BLaER1 treated with 17β-estradiol and CSF1 and Interleukin-3, amounts not matched to agents 10 nM and 100 nM (cell line): ENCODE results near the gene MLF1.
"Not testable (repeated sequence)": the region's sequence is repeated elsewhere in the genome, so short reads cannot be mapped to it uniquely, and the experiment has no call there.

Experiments used
- H3K27ac ChIP-seq, 11 experiments: shearing (Covaris generic); formaldehyde crosslinking; 2 replicates each; pipeline ENCODE4 v1.8.1; 2022
- H3K27me3 ChIP-seq, 11 experiments: shearing (Covaris generic); formaldehyde crosslinking; 2 replicates each; pipeline ENCODE4 v1.8.1; 2022
- H3K36me3 ChIP-seq, 11 experiments: shearing (Covaris generic); formaldehyde crosslinking; 2 replicates each; pipeline ENCODE4 v1.8.1; 2022
- H3K4me1 ChIP-seq, 10 experiments: shearing (Covaris generic); formaldehyde crosslinking; 2 replicates each; pipeline ENCODE4 v1.8.1; 2022
- H3K4me2 ChIP-seq, 11 experiments: shearing (Covaris generic); formaldehyde crosslinking; 2 replicates each; pipeline ENCODE4 v1.8.1; 2022
- H3K4me3 ChIP-seq, 10 experiments: shearing (Covaris generic); formaldehyde crosslinking; 2 replicates each; pipeline ENCODE4 v1.8.1; 2022
- H3K9ac ChIP-seq, 11 experiments: shearing (Covaris generic); formaldehyde crosslinking; 2 replicates each; pipeline ENCODE4 v1.8.1; 2022
- H3K9me3 ChIP-seq, 11 experiments: shearing (Covaris generic); formaldehyde crosslinking; replicated peaks in 1 of 11; 2 replicates each; pipeline ENCODE4 v1.8.1; 2022
- H4K20me1 ChIP-seq, 11 experiments: shearing (Covaris generic); formaldehyde crosslinking; 2 replicates each; pipeline ENCODE4 v1.8.1; 2022
- Cebpa-rat ChIP-seq, 11 experiments: shearing (Covaris generic); IDR thresholded peaks; 2 replicates each; pipeline ENCODE4 v1.8.1; 2022

MLF1 gene

DNA sequence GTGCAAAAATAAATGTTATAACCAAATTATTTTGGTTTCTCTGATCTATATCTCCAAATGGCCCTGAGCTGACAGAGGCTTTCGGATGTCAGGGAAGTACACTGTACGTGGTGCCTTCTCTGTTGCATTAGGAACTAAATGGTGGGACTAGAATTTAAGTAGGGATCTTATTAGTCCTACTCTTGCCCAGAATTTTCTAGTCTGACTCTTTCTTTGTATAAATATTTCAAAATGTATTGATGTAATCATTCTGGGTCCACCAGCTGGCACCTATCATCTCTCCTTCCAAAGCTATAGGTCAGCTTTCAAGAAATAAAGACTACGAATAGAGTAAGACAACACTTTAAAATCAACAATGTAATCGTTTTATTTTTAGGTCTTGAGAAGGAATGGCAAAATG is 22.3 kb upstream of the MLF1 start:
- Histone ChIP-seq H3K4me3 (no peak overlapping the region), H3K9me3 (peaks cover 5 to 11% (median 9%) of the 10 kb centered on the region in 11 experiments; a peak in 15 of 22 replicates), H3K36me3 (peaks cover 8 to 48% (median 30%) of the 10 kb centered on the region in 11 experiments; a peak in 19 of 22 replicates), H4K20me1 (no peaks in the 10 kb centered on the region), H3K9ac (no peak overlapping the region), H3K4me1 (no peaks in the 10 kb centered on the region), H3K27me3 (no peaks in the 10 kb centered on the region), H3K4me2 (no peak overlapping the region), H3K27ac (no peak overlapping the region)
- no peak for TF ChIP-seq Cebpa-rat (IDR thresholded peaks at IDR 0.05)

DNA sequence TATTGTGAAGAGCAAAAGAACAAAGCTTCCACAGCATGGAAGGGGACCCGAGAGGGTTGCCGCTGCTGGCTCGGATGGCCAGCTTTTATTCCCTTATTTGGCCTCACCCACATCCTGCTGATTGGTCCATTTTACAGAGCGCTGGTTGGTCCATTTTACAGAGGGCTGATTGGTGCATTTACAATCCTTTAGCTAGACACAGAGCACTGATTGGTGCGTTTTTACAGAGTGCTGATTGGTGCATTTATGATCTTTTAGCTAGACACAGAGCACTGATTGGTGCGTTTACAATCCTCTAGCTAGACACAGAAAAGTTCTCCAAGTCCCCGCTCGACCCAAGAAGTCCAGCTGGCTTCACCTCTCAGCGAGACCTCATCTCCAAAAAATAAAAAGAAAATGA is 21.1 kb upstream of the MLF1 start:
- not testable (repeated sequence) for H3K9ac ChIP-seq, H3K4me1 ChIP-seq, H3K4me2 ChIP-seq, H3K27ac ChIP-seq, H3K4me3 ChIP-seq, H3K27me3 ChIP-seq, H4K20me1 ChIP-seq
- Histone ChIP-seq H3K36me3 (peaks cover 4 to 41% (median 21%) of the 10 kb centered on the region in 11 experiments; a peak in 18 of 22 replicates), H3K9me3 (peaks cover 5 to 11% (median 9%) of the 10 kb centered on the region in 11 experiments; a peak in 15 of 22 replicates)

DNA sequence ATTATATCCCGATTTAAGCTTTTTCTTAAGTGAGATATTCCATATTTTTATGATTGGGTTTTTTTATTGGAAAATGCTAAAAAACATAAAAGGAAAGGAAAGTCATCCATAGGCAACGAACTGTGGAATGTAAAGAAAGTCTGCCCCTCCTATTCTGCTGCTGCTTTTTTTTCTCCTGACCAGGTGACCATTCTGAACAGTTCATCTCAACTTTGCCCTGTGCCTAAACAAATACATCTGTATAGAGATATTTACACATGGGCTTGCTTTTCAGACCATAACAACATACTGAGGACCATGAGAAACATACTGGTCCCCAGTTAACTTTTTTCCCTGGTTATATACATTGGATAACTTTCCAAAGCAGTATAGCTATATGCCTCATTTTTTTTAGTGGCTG is 18.9 kb upstream of the MLF1 start:
- Histone ChIP-seq H3K9me3 (peaks cover 5 to 11% (median 9%) of the 10 kb centered on the region in 11 experiments; a peak in 15 of 22 replicates), H3K9ac (no peak overlapping the region), H3K27ac (no peak overlapping the region), H4K20me1 (no peaks in the 10 kb centered on the region), H3K36me3 (peaks cover 4 to 26% (median 13%) of the 10 kb centered on the region in 11 experiments; a peak in 16 of 22 replicates), H3K4me3 (no peak overlapping the region), H3K4me2 (no peak overlapping the region), H3K27me3 (no peaks in the 10 kb centered on the region), H3K4me1 (no peaks in the 10 kb centered on the region)
- TF ChIP-seq Cebpa-rat (IDR thresholded peaks at IDR 0.05): no peak

- TF ChIP-seq Cebpa-rat (IDR thresholded peaks at IDR 0.05): no peak
Observed at GRCh38 chr3:158559504-158559903, 11.5 kb upstream of the MLF1 start.

DNA sequence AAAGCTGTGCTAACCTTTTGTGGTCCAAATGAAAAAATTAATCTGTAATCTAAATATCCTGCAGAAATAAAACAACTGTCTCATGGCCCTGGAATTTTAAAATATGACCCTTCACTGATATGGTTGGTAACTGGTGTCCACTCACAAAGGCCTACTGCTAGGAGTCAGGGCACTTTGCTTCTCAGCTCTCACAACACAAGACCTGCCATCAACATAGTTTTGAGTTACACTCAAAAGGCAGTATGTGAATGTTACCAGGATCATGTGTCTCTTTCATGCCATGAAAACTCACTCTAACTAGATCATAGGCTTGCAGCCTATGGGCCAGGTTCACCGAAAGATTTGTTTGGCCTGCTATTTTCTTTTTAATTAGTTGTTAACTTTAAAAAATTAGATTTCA is 10.0 kb upstream of the MLF1 start:
- H3K9me3 ChIP-seq: peaks cover 0 to 14% (median 7%) of the 10 kb centered on the region in 11 experiments; a peak in 14 of 22 replicates
- no peaks in the 10 kb centered on the region for H3K27me3 ChIP-seq
- no peak overlapping the region for H3K4me3 ChIP-seq
- H4K20me1 ChIP-seq: no peaks in the 10 kb centered on the region
- H3K4me1 ChIP-seq: no peaks in the 10 kb centered on the region
- no peak overlapping the region for H3K9ac ChIP-seq
- TF ChIP-seq Cebpa-rat (IDR thresholded peaks at IDR 0.05): no peak
- H3K27ac ChIP-seq: no peak overlapping the region
- H3K36me3 ChIP-seq: no peaks in the 10 kb centered on the region
- H3K4me2 ChIP-seq: no peak overlapping the region

More at GRCh38 chr3:158559504-158559903, 11.5 kb upstream of the MLF1 start:
- H3K27me3 ChIP-seq: no peaks in the 10 kb centered on the region
- H3K9me3 ChIP-seq: peaks cover 0 to 2% (median 0%) of the 10 kb centered on the region in 11 experiments; a peak in 1 of 22 replicates
- H3K4me3 ChIP-seq: no peak overlapping the region
- no peak overlapping the region for H3K9ac ChIP-seq
- H3K4me1 ChIP-seq: no peaks in the 10 kb centered on the region
- no peaks in the 10 kb centered on the region for H3K36me3 ChIP-seq
- no peak overlapping the region for H3K4me2 ChIP-seq
- no peak overlapping the region for H3K27ac ChIP-seq
- no peaks in the 10 kb centered on the region for H4K20me1 ChIP-seq

- Histone ChIP-seq H3K4me2 (no peak overlapping the region), H4K20me1 (no peaks in the 10 kb centered on the region), H3K27me3 (no peaks in the 10 kb centered on the region), H3K9ac (no peak overlapping the region), H3K4me3 (no peak overlapping the region), H3K27ac (no peak overlapping the region), H3K9me3 (peaks cover 0 to 14% (median 7%) of the 10 kb centered on the region in 11 experiments; a peak in 14 of 22 replicates), H3K4me1 (no peaks in the 10 kb centered on the region), H3K36me3 (no peaks in the 10 kb centered on the region)
- TF ChIP-seq Cebpa-rat (IDR thresholded peaks at IDR 0.05): no peak
Observed at GRCh38 chr3:158562674-158563073, 8.3 kb upstream of the MLF1 start.

- Histone ChIP-seq H3K9ac (no peak overlapping the region), H3K4me3 (no peak overlapping the region), H3K36me3 (no peaks in the 10 kb centered on the region), H4K20me1 (no peaks in the 10 kb centered on the region), H3K9me3 (peaks cover 0 to 14% (median 7%) of the 10 kb centered on the region in 11 experiments; a peak in 14 of 22 replicates), H3K4me2 (no peak overlapping the region), H3K27ac (no peak overlapping the region), H3K4me1 (no peaks in the 10 kb centered on the region), H3K27me3 (no peaks in the 10 kb centered on the region)
- TF ChIP-seq Cebpa-rat (IDR thresholded peaks at IDR 0.05): no peak
Observed at GRCh38 chr3:158563076-158563475, 7.9 kb upstream of the MLF1 start.

DNA sequence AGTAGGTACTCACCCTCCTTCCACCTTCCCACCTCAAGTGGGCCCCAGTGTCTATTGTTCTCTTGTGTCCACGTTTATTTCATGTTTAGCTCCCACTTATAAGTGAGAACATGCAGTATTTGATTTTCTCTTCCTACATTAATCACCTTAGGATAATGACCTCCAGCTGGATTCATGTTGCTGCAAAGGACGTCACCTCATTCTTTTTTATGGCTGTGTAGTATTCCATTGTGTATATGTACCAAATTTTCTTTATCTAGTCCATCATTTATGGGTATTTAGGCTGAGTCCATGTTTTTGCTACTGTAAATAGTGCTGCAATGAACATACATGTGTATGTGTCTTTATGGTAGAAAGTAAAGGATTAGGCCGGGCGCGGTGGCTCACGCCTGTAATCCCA is 5.9 kb upstream of the MLF1 start:
- Histone ChIP-seq H3K9me3 (peaks cover 0 to 14% (median 7%) of the 10 kb centered on the region in 11 experiments; a peak in 14 of 22 replicates), H3K27me3 (no peaks in the 10 kb centered on the region)
- TF ChIP-seq Cebpa-rat (IDR thresholded peaks at IDR 0.05): no peak

GRCh38 chr3:158568784-158569183 is 2.2 kb upstream of the MLF1 start:
- Histone ChIP-seq H3K4me3 (no peak overlapping the region), H3K36me3 (no peaks in the 10 kb centered on the region), H3K4me2 (no peak overlapping the region), H3K9me3 (peaks cover 8 to 22% (median 15%) of the 10 kb centered on the region in 11 experiments; a peak in 21 of 22 replicates), H3K27ac (no peak overlapping the region), H3K27me3 (no peaks in the 10 kb centered on the region), H4K20me1 (no peaks in the 10 kb centered on the region), H3K4me1 (peaks cover 0 to 4% (median 0%) of the 10 kb centered on the region in 10 experiments; a peak in 4 of 20 replicates), H3K9ac (no peak overlapping the region)
- TF ChIP-seq Cebpa-rat (IDR thresholded peaks at IDR 0.05): no peak

More for the DNA sequence above, 5.9 kb upstream of the MLF1 start:
- H4K20me1 ChIP-seq: no peaks in the 10 kb centered on the region
- no peak overlapping the region for H3K9ac ChIP-seq
- H3K36me3 ChIP-seq: no peaks in the 10 kb centered on the region
- H3K27ac ChIP-seq: no peak overlapping the region
- no peak overlapping the region for H3K4me2 ChIP-seq
- H3K4me1 ChIP-seq: peaks cover 0 to 4% (median 0%) of the 10 kb centered on the region in 10 experiments; a peak in 4 of 20 replicates
- H3K4me3 ChIP-seq: no peak overlapping the region

DNA sequence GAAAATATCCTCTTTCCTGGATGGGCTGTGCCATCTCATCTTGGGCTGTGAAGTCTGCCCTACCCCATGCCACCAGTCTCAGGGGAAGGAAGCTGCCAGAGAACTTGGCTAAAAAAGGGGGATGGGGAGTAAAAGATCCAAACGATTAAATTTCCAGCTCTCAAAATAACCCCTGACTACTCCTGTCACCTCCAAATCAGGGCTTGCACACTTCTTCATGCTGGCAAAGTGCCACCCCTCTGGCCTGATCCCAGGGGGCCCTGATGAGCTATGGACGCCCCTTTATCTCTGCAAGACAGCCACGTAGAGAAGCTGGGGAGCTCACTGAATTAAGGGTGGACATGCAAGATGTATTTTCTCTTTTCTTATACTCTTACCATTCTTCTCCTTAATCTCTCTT is 1.2 kb upstream of the MLF1 start:
- H3K36me3 ChIP-seq: no peaks in the 10 kb centered on the region
- no peaks in the 10 kb centered on the region for H3K27me3 ChIP-seq
- peaks cover 0 to 4% (median 0%) of the 10 kb centered on the region in 10 experiments; a peak in 4 of 20 replicates for H3K4me1 ChIP-seq
- H4K20me1 ChIP-seq: no peaks in the 10 kb centered on the region
- TF ChIP-seq Cebpa-rat (IDR thresholded peaks at IDR 0.05): no peak
- H3K27ac ChIP-seq: no peak overlapping the region
- H3K9ac ChIP-seq: no peak overlapping the region
- H3K4me2 ChIP-seq: no peak overlapping the region
- H3K9me3 ChIP-seq: peaks cover 8 to 18% (median 15%) of the 10 kb centered on the region in 11 experiments; a peak in 21 of 22 replicates
- no peak overlapping the region for H3K4me3 ChIP-seq
